ENCODE data around the gene FAM209A. TPM values are rescaled to one million over a fixed set of nuclear protein-coding genes. Genes with fewer than 3 reads are reported as not detected.

Gene FAM209A
- total RNA-seq, 1 experiment from 2014 or later = 0.34 TPM

- Histone ChIP-seq H3K27me3 (ENCODE audit: insufficient read depth, low read length) (no peaks in the 10 kb centered on the region), H2AFZ (ENCODE audit: low read depth, low read length, poor library complexity, severe bottlenecking) (no peak overlapping the region), H3K36me3 (ENCODE audit: control insufficient read depth in 1 of 2, insufficient read depth in 2 of 2, low read length in 2 of 2) (peaks cover 20 to 21% of the 10 kb centered on the region in 2 experiments; a peak in 3 of 4 replicates), H3K9me2 (ENCODE audit: insufficient read depth) (no peaks in the 10 kb centered on the region), H3K79me2 (ENCODE audit: insufficient read depth, low read length) (no peaks in the 10 kb centered on the region), H3K9me3 (ENCODE audit: control insufficient read depth in 1 of 2, insufficient read depth in 1 of 2, low read depth in 1 of 2, low read length in 2 of 2) (peaks cover 0 to 7% of the 10 kb centered on the region in 2 experiments; a peak in 1 of 4 replicates), H3K4me3 (replicated peaks in 1 of 2; ENCODE audit: low read depth in 1 of 2, low read length in 2 of 2) (no peak overlapping the region), H3K4me1 (ENCODE audit: control insufficient read depth in 1 of 2, insufficient read depth in 2 of 2, low read length in 2 of 2) (no peaks in the 10 kb centered on the region), H3K4me2 (ENCODE audit: low read length) (no peak overlapping the region), H3K9ac (ENCODE audit: low read length) (no peak overlapping the region), H4K20me1 (ENCODE audit: insufficient read depth) (no peaks in the 10 kb centered on the region), H3K27ac (ENCODE audit: low read depth, low read length) (no peak overlapping the region)
- intact Hi-C loops (cut with micrococcal nuclease) = no loop called here
- ATAC-seq (no peak), DNase-seq (ENCODE audit: low read depth, low spot score) (no peak)
- ChIA-PET POLR2A (no interaction called here), RAD21 (ENCODE audit: low non-redundant PET in 1 of 2, low total read pairs in 2 of 2, uncharacterized antibody in 2 of 2, unreplicated experiment in 2 of 2) (no interaction called here), CTCF (no interaction called here)
- TF ChIP-seq, protein P1, sequence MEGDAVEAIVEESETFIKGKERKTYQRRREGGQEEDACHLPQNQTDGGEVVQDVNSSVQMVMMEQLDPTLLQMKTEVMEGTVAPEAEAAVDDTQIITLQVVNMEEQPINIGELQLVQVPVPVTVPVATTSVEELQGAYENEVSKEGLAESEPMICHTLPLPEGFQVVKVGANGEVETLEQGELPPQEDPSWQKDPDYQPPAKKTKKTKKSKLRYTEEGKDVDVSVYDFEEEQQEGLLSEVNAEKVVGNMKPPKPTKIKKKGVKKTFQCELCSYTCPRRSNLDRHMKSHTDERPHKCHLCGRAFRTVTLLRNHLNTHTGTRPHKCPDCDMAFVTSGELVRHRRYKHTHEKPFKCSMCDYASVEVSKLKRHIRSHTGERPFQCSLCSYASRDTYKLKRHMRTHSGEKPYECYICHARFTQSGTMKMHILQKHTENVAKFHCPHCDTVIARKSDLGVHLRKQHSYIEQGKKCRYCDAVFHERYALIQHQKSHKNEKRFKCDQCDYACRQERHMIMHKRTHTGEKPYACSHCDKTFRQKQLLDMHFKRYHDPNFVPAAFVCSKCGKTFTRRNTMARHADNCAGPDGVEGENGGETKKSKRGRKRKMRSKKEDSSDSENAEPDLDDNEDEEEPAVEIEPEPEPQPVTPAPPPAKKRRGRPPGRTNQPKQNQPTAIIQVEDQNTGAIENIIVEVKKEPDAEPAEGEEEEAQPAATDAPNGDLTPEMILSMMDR (IDR thresholded peaks at IDR 0.05 in 2 of 3, conservative IDR thresholded peaks at IDR 0.05 in 1 of 3; ENCODE audit: borderline replicate concordance in 1 of 3, insufficient read depth in 1 of 3, low read depth in 2 of 3, low read length in 2 of 3) = no peak
- TF ChIP-seq ELF1 (IDR thresholded peaks at IDR 0.05; ENCODE audit: borderline replicate concordance, low read depth) (no peak), EZH2phosphoT487 (IDR thresholded peaks at IDR 0.05; ENCODE audit: borderline replicate concordance) (no peak), SRF (IDR thresholded peaks at IDR 0.05; ENCODE audit: low read depth) (no peak), TCF7L2 (IDR thresholded peaks at IDR 0.05; ENCODE audit: borderline replicate concordance, extremely low read depth, insufficient read depth, insufficient read length) (no peak), SIN3A (IDR thresholded peaks at IDR 0.05; ENCODE audit: low read depth) (no peak), RAD21 (IDR thresholded peaks at IDR 0.05; ENCODE audit: low read depth) (no peak), FOSL1 (IDR thresholded peaks at IDR 0.05; ENCODE audit: low read depth) (no peak), EGR1 (IDR thresholded peaks at IDR 0.05; ENCODE audit: low read depth) (no peak), ZNF274 (IDR thresholded peaks at IDR 0.05; ENCODE audit: low read depth, low read length) (no peak), CBX3 (IDR thresholded peaks at IDR 0.05; ENCODE audit: low read depth) (no peak), JUND (IDR thresholded peaks at IDR 0.05) (no peak), MAX (IDR thresholded peaks at IDR 0.05) (no peak), POLR2A (IDR thresholded peaks at IDR 0.05; ENCODE audit: borderline replicate concordance, extremely low read depth, insufficient read depth, insufficient read length) (no peak)
- TF ChIP-seq, protein P2, sequence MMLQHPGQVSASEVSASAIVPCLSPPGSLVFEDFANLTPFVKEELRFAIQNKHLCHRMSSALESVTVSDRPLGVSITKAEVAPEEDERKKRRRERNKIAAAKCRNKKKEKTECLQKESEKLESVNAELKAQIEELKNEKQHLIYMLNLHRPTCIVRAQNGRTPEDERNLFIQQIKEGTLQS (IDR thresholded peaks at IDR 0.05) = no peak
- TF ChIP-seq, protein P3, sequence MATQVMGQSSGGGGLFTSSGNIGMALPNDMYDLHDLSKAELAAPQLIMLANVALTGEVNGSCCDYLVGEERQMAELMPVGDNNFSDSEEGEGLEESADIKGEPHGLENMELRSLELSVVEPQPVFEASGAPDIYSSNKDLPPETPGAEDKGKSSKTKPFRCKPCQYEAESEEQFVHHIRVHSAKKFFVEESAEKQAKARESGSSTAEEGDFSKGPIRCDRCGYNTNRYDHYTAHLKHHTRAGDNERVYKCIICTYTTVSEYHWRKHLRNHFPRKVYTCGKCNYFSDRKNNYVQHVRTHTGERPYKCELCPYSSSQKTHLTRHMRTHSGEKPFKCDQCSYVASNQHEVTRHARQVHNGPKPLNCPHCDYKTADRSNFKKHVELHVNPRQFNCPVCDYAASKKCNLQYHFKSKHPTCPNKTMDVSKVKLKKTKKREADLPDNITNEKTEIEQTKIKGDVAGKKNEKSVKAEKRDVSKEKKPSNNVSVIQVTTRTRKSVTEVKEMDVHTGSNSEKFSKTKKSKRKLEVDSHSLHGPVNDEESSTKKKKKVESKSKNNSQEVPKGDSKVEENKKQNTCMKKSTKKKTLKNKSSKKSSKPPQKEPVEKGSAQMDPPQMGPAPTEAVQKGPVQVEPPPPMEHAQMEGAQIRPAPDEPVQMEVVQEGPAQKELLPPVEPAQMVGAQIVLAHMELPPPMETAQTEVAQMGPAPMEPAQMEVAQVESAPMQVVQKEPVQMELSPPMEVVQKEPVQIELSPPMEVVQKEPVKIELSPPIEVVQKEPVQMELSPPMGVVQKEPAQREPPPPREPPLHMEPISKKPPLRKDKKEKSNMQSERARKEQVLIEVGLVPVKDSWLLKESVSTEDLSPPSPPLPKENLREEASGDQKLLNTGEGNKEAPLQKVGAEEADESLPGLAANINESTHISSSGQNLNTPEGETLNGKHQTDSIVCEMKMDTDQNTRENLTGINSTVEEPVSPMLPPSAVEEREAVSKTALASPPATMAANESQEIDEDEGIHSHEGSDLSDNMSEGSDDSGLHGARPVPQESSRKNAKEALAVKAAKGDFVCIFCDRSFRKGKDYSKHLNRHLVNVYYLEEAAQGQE (IDR thresholded peaks at IDR 0.05; ENCODE audit: low read depth) = no peak
- BruUV-seq (replicated peaks) = no TSS peak
Measured at GRCh38 chr20:56518721-56519398, 5.7 kb upstream of the FAM209A start.
